ENCODE data around the gene SNX27. TPM values are rescaled to one million over a fixed set of nuclear protein-coding genes. Genes with fewer than 3 reads are reported as not detected.

SNX27 gene
- total and polyA plus RNA-seq, 12 donors: 6.0 to 46.7 (median 24.1) TPM

GRCh38 chr1:151704246-151704645 is 92.4 kb downstream of the SNX27 start:
- Histone ChIP-seq H3K9me3 (replicated peaks in 1 of 3) (no peaks in the 10 kb centered on the region), H3K27ac (no peak overlapping the region), H3K27me3 (no peaks in the 10 kb centered on the region), H3K4me3 (no peak overlapping the region), H3K4me1 (replicated peaks in 1 of 2) (no peaks in the 10 kb centered on the region), H3K36me3 (replicated peaks in 1 of 2) (peaks cover 0 to 20% of the 10 kb centered on the region in 2 donors)
- 71 to 98% (median 85%) methylated on average over 4 of the region's 4 CpGs for WGBS, 4 donors
- TF ChIP-seq POLR2A (IDR thresholded peaks at IDR 0.05) (no peak), CTCF (IDR thresholded peaks at IDR 0.05) (no peak)
- intact Hi-C loops (cut with DNase I): no loop called here
- DNase-seq: no peak

- intact Hi-C loops (cut with DNase I): no loop called here
- Histone ChIP-seq H3K9me3 (replicated peaks in 1 of 3) (no peaks in the 10 kb centered on the region), H3K4me1 (replicated peaks in 1 of 2) (no peaks in the 10 kb centered on the region), H3K36me3 (replicated peaks in 1 of 2) (peaks cover 0 to 13% of the 10 kb centered on the region in 2 donors), H3K27ac (no peak overlapping the region), H3K4me3 (no peak overlapping the region), H3K27me3 (no peaks in the 10 kb centered on the region)
- 87 to 90% (median 89%) methylated on average over 4 to 7 of the region's 7 CpGs for WGBS, 4 donors
- no peak for DNase-seq
- TF ChIP-seq POLR2A (IDR thresholded peaks at IDR 0.05) (no peak), CTCF (IDR thresholded peaks at IDR 0.05) (no peak)
Measured at GRCh38 chr1:151705146-151705545, 93.3 kb downstream of the SNX27 start.

- Histone ChIP-seq H3K27me3 (no peaks in the 10 kb centered on the region), H3K4me3 (no peak overlapping the region), H3K9me3 (replicated peaks in 1 of 3) (no peaks in the 10 kb centered on the region), H3K36me3 (replicated peaks in 1 of 2) (peaks cover 0 to 11% of the 10 kb centered on the region in 2 donors), H3K4me1 (replicated peaks in 1 of 2) (no peaks in the 10 kb centered on the region), H3K27ac (no peak overlapping the region)
- no peak for DNase-seq
- intact Hi-C loops (cut with DNase I): no loop called here
- WGBS, 4 donors: 64 to 67% (median 66%) methylated on average over 5 to 11 of the region's 11 CpGs
- TF ChIP-seq POLR2A (IDR thresholded peaks at IDR 0.05) (no peak), CTCF (IDR thresholded peaks at IDR 0.05) (no peak)
Measured at GRCh38 chr1:151705753-151706463, 94.1 kb downstream of the SNX27 start.

GRCh38 chr1:151706464-151707415 is 94.9 kb downstream of the SNX27 start:
- H3K27me3 ChIP-seq: no peaks in the 10 kb centered on the region
- DNase-seq: no peak
- no peak overlapping the region for H3K27ac ChIP-seq
- no peaks in the 10 kb centered on the region for H3K4me1 ChIP-seq (replicated peaks in 1 of 2)
- intact Hi-C loops (cut with DNase I): no loop called here
- no peaks in the 10 kb centered on the region for H3K9me3 ChIP-seq (replicated peaks in 1 of 3)
- no peak for TF ChIP-seq POLR2A (IDR thresholded peaks at IDR 0.05)
- no peak for TF ChIP-seq CTCF (IDR thresholded peaks at IDR 0.05)
- no peak overlapping the region for H3K4me3 ChIP-seq
- H3K36me3 ChIP-seq (replicated peaks in 1 of 2): peaks cover 0 to 3% of the 10 kb centered on the region in 2 donors
- WGBS, 4 donors: 74 to 80% (median 79%) methylated on average over 17 to 21 of the region's 21 CpGs
